ENCODE data around the gene GLIPR2.

The GLIPR2 gene

GRCh38 chr9:36093384-36093783 lies 43.1 kb upstream of the GLIPR2 start:
- H3K4me3 ChIP-seq (ENCODE audit: low read depth, low read length) = no peak overlapping the region
- DNase-seq (ENCODE audit: low read depth, low spot score) = no peak
- ChIA-PET POLR2A (no interaction called here), CTCF (no interaction called here)
- no peak for TF ChIP-seq CTCF (IDR thresholded peaks at IDR 0.05; ENCODE audit: insufficient read depth, low read length, missing control alignments)

- ChIA-PET POLR2A (interaction anchor here (1.3 kb wide), 1 partner anchor 91 kb away, joined by 7 read pairs; the partner anchor contains the start of gene CLTA), CTCF (interaction anchor here (0.6 to 4.0 kb wide), 11 partner anchors 12 to 498 kb away, joined by 3 to 35 read pairs (median 4); partner anchors contain the start of gene CLTA)
- no peak for TF ChIP-seq CTCF (IDR thresholded peaks at IDR 0.05; ENCODE audit: insufficient read depth, low read length, missing control alignments)
- H3K4me3 ChIP-seq (ENCODE audit: low read depth, low read length) = no peak overlapping the region
- no peak for DNase-seq (ENCODE audit: low read depth, low spot score)
Observed at GRCh38 chr9:36099718-36100117, 36.8 kb upstream of the GLIPR2 start.

GRCh38 chr9:36100532-36100931 lies 36.0 kb upstream of the GLIPR2 start:
- ChIA-PET CTCF (interaction anchor here (0.6 to 4.0 kb wide), 15 partner anchors 13 to 497 kb away, joined by 3 to 35 read pairs (median 3); partner anchors contain the start of gene CLTA), POLR2A (interaction anchor here (0.9 to 2.1 kb wide), 5 partner anchors 64 to 176 kb away, joined by 3 to 7 read pairs (median 5); partner anchors contain the start of genes CLTA and RECK)
- TF ChIP-seq CTCF (IDR thresholded peaks at IDR 0.05; ENCODE audit: insufficient read depth, low read length, missing control alignments) = peak; percentile 40
- no peak overlapping the region for H3K4me3 ChIP-seq (ENCODE audit: low read depth, low read length)
- DNase-seq (ENCODE audit: low read depth, low spot score) = no peak

DNA sequence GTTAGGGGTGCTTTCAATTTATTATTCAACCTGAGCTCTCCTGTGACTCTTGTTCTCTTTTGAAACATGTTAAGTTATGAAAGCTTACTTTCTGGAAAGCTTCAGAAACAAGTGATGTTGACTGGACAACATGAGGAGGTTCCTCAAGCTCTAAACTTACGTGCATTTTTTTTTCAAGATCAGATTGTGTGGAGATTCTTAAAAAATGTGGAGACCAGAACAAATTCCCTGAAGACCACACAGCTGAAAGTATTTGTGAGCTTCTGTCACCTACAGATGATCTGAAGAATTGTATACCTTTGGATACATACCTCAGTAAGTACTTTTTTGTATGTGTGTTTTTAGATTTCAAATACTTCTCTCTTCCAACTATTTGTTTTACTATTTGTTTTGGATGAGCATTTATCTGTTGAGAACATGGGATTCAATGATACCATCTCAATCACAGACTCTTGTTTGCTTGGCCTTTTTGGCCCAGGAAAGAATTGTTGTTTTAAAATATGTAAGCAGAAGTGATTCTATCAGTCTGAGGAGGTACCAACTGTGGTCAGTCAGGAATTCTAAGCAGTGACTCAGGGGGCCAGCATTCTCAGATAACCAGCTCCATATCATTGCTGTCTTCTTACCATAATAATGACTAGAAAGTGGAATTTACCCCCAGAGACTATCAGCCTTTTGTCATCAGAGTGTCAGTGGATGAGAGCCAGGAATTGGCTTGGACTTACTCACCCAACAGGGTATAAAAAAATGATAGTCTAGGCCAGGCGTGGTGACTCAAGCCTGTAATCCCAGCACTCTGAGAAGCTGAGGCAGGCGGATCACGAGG lies 34.4 kb upstream of the GLIPR2 start:
- CTCF ChIA-PET = interaction anchor here (0.7 to 4.0 kb wide), 16 partner anchors 8 to 312 kb away, joined by 3 to 35 read pairs (median 4); partner anchors contain the start of gene CLTA
- no peak overlapping the region for H3K4me3 ChIP-seq (ENCODE audit: low read depth, low read length)
- POLR2A ChIA-PET = interaction anchor here (0.6 to 2.6 kb wide), 11 partner anchors 45 to 178 kb away, joined by 3 to 12 read pairs (median 5); partner anchors contain the start of genes CLTA and RECK
- TF ChIP-seq CTCF (IDR thresholded peaks at IDR 0.05; ENCODE audit: insufficient read depth, low read length, missing control alignments) = no peak
- DNase-seq (ENCODE audit: low read depth, low spot score) = peak; percentile 96

DNA sequence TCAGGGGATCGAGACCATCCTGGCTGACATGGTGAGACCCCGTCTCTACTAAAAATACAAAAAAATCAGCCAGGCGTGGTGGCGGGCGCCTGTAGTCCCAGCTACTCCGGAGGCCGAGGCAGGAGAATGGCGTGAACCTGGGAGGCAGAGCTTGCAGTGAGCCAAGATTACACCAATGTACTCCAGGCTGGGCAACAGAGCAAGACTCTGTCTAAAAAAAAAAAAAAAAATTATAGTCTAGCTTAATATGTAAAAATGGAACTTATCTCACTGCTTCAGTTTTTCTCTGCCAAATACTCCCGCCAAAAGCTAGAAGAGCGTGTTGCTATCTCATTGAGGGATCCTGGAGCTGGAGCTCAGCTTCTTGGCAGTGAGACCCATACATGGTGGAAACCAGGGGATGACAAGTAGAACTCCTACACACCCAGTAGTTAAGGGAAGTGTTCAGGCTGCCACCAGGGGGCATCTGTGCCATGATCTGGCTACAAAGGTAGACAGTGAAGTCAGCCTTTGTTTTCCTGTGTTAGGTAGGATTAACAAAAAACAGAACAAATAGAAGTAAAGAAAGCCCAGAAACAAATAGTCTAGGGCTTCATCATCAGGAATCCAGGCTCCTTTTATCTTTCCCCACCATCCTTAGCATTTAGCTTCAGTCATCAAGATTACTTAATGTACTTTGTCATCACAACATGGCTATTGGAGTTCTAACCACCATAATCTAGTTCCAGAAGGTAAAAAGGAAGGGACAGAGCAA lies 33.6 kb upstream of the GLIPR2 start:
- DNase-seq (ENCODE audit: low read depth, low spot score) = no peak
- peak; percentile 43 for TF ChIP-seq CTCF (IDR thresholded peaks at IDR 0.05; ENCODE audit: insufficient read depth, low read length, missing control alignments)
- ChIA-PET CTCF (interaction anchor here (0.6 to 4.0 kb wide), 19 partner anchors 8 to 148 kb away, joined by 3 to 35 read pairs (median 4); partner anchors contain the start of genes CLTA and GLIPR2), POLR2A (interaction anchor here (0.9 to 2.6 kb wide), 7 partner anchors 46 to 141 kb away, joined by 3 to 12 read pairs (median 8); partner anchors contain the start of genes CLTA and RECK)
- H3K4me3 ChIP-seq (ENCODE audit: low read depth, low read length) = no peak overlapping the region

Data from AG04449 (cell line).